ENCODE results near the gene PRKCB. TPM values are rescaled to one million over a fixed set of nuclear protein-coding genes. Genes with fewer than 3 reads are reported as not detected.

PRKCB gene
- total and polyA plus RNA-seq, 2 experiments from 2014 or later = 3.7 to 16.4 TPM

GRCh38 chr16:23929856-23930255 lies 94.1 kb downstream of the PRKCB start:
- no peak overlapping the region for H3K27ac Mint-ChIP-seq
- Histone ChIP-seq H3K9me2 (ENCODE audit: insufficient read depth) (peaks cover 4% of the 10 kb centered on the region; the same call in 1 of the 2 replicates), H3K27ac (ENCODE audit: low read depth) (no peak overlapping the region), H3K4me1 (ENCODE audit: insufficient read depth) (no peaks in the 10 kb centered on the region), H3K27me3 (ENCODE audit: insufficient read depth) (no peaks in the 10 kb centered on the region), H3K4me3 (no peak overlapping the region), H3K4me2 (no peak overlapping the region), H2AFZ (no peak overlapping the region), H4K20me1 (replicated peaks; ENCODE audit: insufficient read depth) (no peaks in the 10 kb centered on the region), H3F3A (replicated peaks; ENCODE audit: low read depth) (no peaks in the 10 kb centered on the region), H3K36me3 (ENCODE audit: insufficient read depth) (no peaks in the 10 kb centered on the region), H3K79me2 (replicated peaks; ENCODE audit: insufficient read depth) (no peaks in the 10 kb centered on the region)
- H3K4me3 Mint-ChIP-seq = no peak overlapping the region
- no peaks in the 10 kb centered on the region for H3K4me1 Mint-ChIP-seq
- H3K9me3 Mint-ChIP-seq = no peaks in the 10 kb centered on the region; the same call in 2 of the 3 replicates
- no peak for DNase-seq (ENCODE audit: low spot score)
- no peaks in the 10 kb centered on the region for H3K36me3 Mint-ChIP-seq (ENCODE audit: low read depth)
- no peak for TF ChIP-seq CREB1 (CRISPR knock-in tag; IDR thresholded peaks at IDR 0.05; ENCODE audit: low read depth)
- H3K27me3 Mint-ChIP-seq (ENCODE audit: insufficient read depth, low read depth, poor library complexity) = peaks cover 5% of the 10 kb centered on the region
- no peak for ATAC-seq

- H3K36me3 Mint-ChIP-seq (ENCODE audit: low read depth) = no peaks in the 10 kb centered on the region
- H3K27me3 Mint-ChIP-seq (ENCODE audit: insufficient read depth, low read depth, poor library complexity) = peaks cover 5% of the 10 kb centered on the region
- TF ChIP-seq CTCF (conservative IDR thresholded peaks at IDR 0.05; ENCODE audit: low read depth in 2 of 2) (no peak), ETS1 (IDR thresholded peaks at IDR 0.05) (no peak), JUNB (IDR thresholded peaks at IDR 0.05; ENCODE audit: unreplicated experiment) (no peak), REST (IDR thresholded peaks at IDR 0.05; ENCODE audit: unreplicated experiment) (no peak), NANOG (IDR thresholded peaks at IDR 0.05; ENCODE audit: borderline replicate concordance) (no peak), STAT1 (IDR thresholded peaks at IDR 0.05; ENCODE audit: unreplicated experiment) (no peak), CREB1 (CRISPR knock-in tag; IDR thresholded peaks at IDR 0.05; ENCODE audit: low read depth) (no peak)
- Histone ChIP-seq H3K4me2 (no peak overlapping the region), H2AFZ (no peak overlapping the region), H3K27ac (ENCODE audit: low read depth) (no peak overlapping the region), H4K20me1 (replicated peaks; ENCODE audit: insufficient read depth) (no peaks in the 10 kb centered on the region), H3K79me2 (replicated peaks; ENCODE audit: insufficient read depth) (no peaks in the 10 kb centered on the region), H3K4me1 (ENCODE audit: insufficient read depth) (no peaks in the 10 kb centered on the region), H3K36me3 (ENCODE audit: insufficient read depth) (no peaks in the 10 kb centered on the region), H3F3A (replicated peaks; ENCODE audit: low read depth) (no peaks in the 10 kb centered on the region), H3K27me3 (ENCODE audit: insufficient read depth) (no peaks in the 10 kb centered on the region), H3K4me3 (no peak overlapping the region), H3K9me2 (ENCODE audit: insufficient read depth) (no peaks in the 10 kb centered on the region)
- H3K4me3 Mint-ChIP-seq = no peak overlapping the region
- no peak overlapping the region for H3K27ac Mint-ChIP-seq
- DNase-seq (ENCODE audit: low spot score) (no peak), ATAC-seq (no peak)
- H3K4me1 Mint-ChIP-seq = no peaks in the 10 kb centered on the region
- H3K9me3 Mint-ChIP-seq = no peaks in the 10 kb centered on the region; the same call in 2 of the 3 replicates
Measured at GRCh38 chr16:23930791-23931190, 95.0 kb downstream of the PRKCB start.
